H1 (cell line): Measurements from ENCODE around the gene COL12A1. TPM values are rescaled to one million over a fixed set of nuclear protein-coding genes. Genes with fewer than 3 reads are reported as not detected.

Experiments used
- CTCF ChIA-PET: fragments of 300-600 bp; sonication (Branson Sonifier 250); formaldehyde crosslinking; loops from one replicate; lab custom pipeline; 2021; ENCODE audit not compliant: partially characterized antibody; lab: Charles Lee
- POLR2A ChIA-PET: fragments of 300-600 bp; sonication (Branson Sonifier 250); formaldehyde crosslinking; loops from one replicate; lab custom pipeline; 2021; ENCODE audit warnings: inconsistent platforms; ENCODE audit not compliant: partially characterized antibody; lab: Charles Lee
- DNase-seq, 2 experiments: peaks; one replicate each; pipeline versions ENCODE4 v3.0.0 to v3.0.0-alpha.2; 2010 to 2022; ENCODE audit warnings: low spot score in 2 of 2, low read depth in 1 of 2, mixed read lengths in 1 of 2
- FAIRE-seq: peaks from 2 replicates; lab custom pipeline; 2011; peaks lifted over from hg19 to GRCh38; lab: Jason Lieb, UNC
- H2AFZ ChIP-seq: 2 replicates; pipeline ENCODE4 v1.8.1; 2012; ENCODE audit warnings: low read length, inconsistent platforms
- H2AK5ac ChIP-seq: 2 replicates; pipeline ENCODE4 v1.6.1; 2013; ENCODE audit warnings: low read depth, low read length
- H2BK120ac ChIP-seq: replicated peaks from 2 replicates; pipeline ENCODE3; 2013; ENCODE audit warnings: low read depth, low read length, inconsistent platforms
- H2BK12ac ChIP-seq: 2 replicates; pipeline ENCODE4 v1.6.1; 2013; ENCODE audit warnings: low read depth, low read length
- H2BK15ac ChIP-seq: 2 replicates; pipeline ENCODE4 v1.6.1; 2013; ENCODE audit warnings: low read length
- H2BK20ac ChIP-seq: 2 replicates; pipeline ENCODE4 v1.6.1; 2013; ENCODE audit warnings: low read length
- H2BK5ac ChIP-seq: 2 replicates; pipeline ENCODE4 v1.6.1; 2013; ENCODE audit warnings: low read depth, low read length
- H3K14ac ChIP-seq: 2 replicates; pipeline ENCODE4 v1.6.1; 2013; ENCODE audit warnings: inconsistent platforms; ENCODE audit not compliant: insufficient read length
- H3K18ac ChIP-seq: 2 replicates; pipeline ENCODE4 v1.6.1; 2013; ENCODE audit warnings: low read length; ENCODE audit errors: extremely low read depth
- H3K23ac ChIP-seq: 2 replicates; pipeline ENCODE4 v1.6.1; 2013; ENCODE audit warnings: inconsistent platforms; ENCODE audit not compliant: insufficient read length
- H3K23me2 ChIP-seq: 2 replicates; pipeline ENCODE4 v1.6.1; 2013; ENCODE audit warnings: low read depth, low read length
- H3K27ac ChIP-seq: 2 replicates; pipeline ENCODE4 v1.6.1; 2011; ENCODE audit warnings: low read depth, low read length, inconsistent platforms
- H3K27me3 ChIP-seq, 4 experiments: replicated peaks in 1 of 4; 1 replicate in 1 of 4; 2 replicates in 3 of 4; pipeline versions ENCODE4 v1.6.1 to v1.8.1; 2011 to 2013; ENCODE audit warnings: low read length in 3 of 4, mild to moderate bottlenecking in 3 of 4, inconsistent platforms in 2 of 4, mixed read lengths in 2 of 4, moderate library complexity in 1 of 4; ENCODE audit not compliant: control insufficient read depth in 3 of 4, insufficient read depth in 3 of 4; ENCODE audit errors: extremely low read depth in 1 of 4
- H3K36me3 ChIP-seq, 4 experiments: 2 replicates each; pipeline versions ENCODE4 v1.6.1 to v1.8.1; 2011 to 2013; ENCODE audit warnings: mild to moderate bottlenecking in 4 of 4, low read length in 3 of 4, moderate library complexity in 2 of 4, control low read depth in 1 of 4, inconsistent platforms in 1 of 4; ENCODE audit not compliant: insufficient read depth in 4 of 4, control insufficient read depth in 2 of 4
- H3K4ac ChIP-seq: replicated peaks from 2 replicates; pipeline ENCODE3; 2013; ENCODE audit warnings: low read length, low read depth, mixed read lengths, inconsistent platforms; ENCODE audit not compliant: insufficient read length
- H3K4me1 ChIP-seq, 4 experiments: replicated peaks in 1 of 4; 1 replicate in 1 of 4; 2 replicates in 3 of 4; pipeline versions ENCODE4 v1.6.1 to v1.8.1; 2011 to 2013; ENCODE audit warnings: low read length in 3 of 4, inconsistent platforms in 2 of 4, mixed read lengths in 1 of 4; ENCODE audit not compliant: insufficient read depth in 4 of 4, control insufficient read depth in 3 of 4
- H3K4me2 ChIP-seq, 2 experiments: 2 replicates each; pipeline versions ENCODE4 v1.6.1 to v1.8.1; 2011 to 2013; ENCODE audit warnings: low read depth in 2 of 2, low read length in 2 of 2, control low read depth in 1 of 2, inconsistent platforms in 1 of 2, mild to moderate bottlenecking in 1 of 2; ENCODE audit not compliant: insufficient read depth in 1 of 2
- H3K4me3 ChIP-seq, 4 experiments: fragments of 200-600, 300-600 bp in 1 of 4; sonication (generic), shearing (Covaris generic), sonication (Bioruptor Twin) in 1 of 4; 2 replicates each; pipeline versions ENCODE4 v1.5.1 to v1.8.1; 2011 to 2016; ENCODE audit warnings: low read length in 4 of 4, low read depth in 3 of 4, control low read depth in 2 of 4, inconsistent platforms in 2 of 4, mild to moderate bottlenecking in 2 of 4, mixed read lengths in 1 of 4, moderate library complexity in 1 of 4; ENCODE audit not compliant: insufficient read depth in 2 of 4; ENCODE audit errors: extremely low read depth in 1 of 4
- H3K56ac ChIP-seq: replicated peaks from 2 replicates; pipeline ENCODE3; 2013; ENCODE audit warnings: low read depth, mild to moderate bottlenecking, mixed read lengths, low read length, inconsistent platforms; ENCODE audit not compliant: insufficient read length
- H3K79me1 ChIP-seq: 2 replicates; pipeline ENCODE4 v1.6.1; 2013; ENCODE audit warnings: low read depth, low read length, control low read depth
- H3K79me2 ChIP-seq, 2 experiments: 2 replicates each; pipeline versions ENCODE4 v1.6.1 to v1.8.1; 2012 to 2013; ENCODE audit warnings: low read length in 2 of 2, mild to moderate bottlenecking in 2 of 2, inconsistent platforms in 1 of 2; ENCODE audit not compliant: insufficient read depth in 2 of 2, control insufficient read depth in 1 of 2
- H3K9ac ChIP-seq, 4 experiments: replicated peaks in 1 of 4; 1 replicate in 1 of 4; 2 replicates in 3 of 4; pipeline versions ENCODE4 v1.6.1 to v1.8.1; 2011 to 2013; ENCODE audit warnings: low read depth in 3 of 4, low read length in 3 of 4, control low read depth in 2 of 4, mild to moderate bottlenecking in 2 of 4, moderate library complexity in 2 of 4, inconsistent platforms in 1 of 4; ENCODE audit errors: extremely low read depth in 1 of 4
- H3K9me3 ChIP-seq, 2 experiments: 2 replicates each; pipeline versions ENCODE4 v1.6.1 to v1.8.1; 2012 to 2013; ENCODE audit warnings: mild to moderate bottlenecking in 2 of 2, moderate library complexity in 2 of 2, control low read depth in 1 of 2, inconsistent platforms in 1 of 2, low read depth in 1 of 2, low read length in 1 of 2, mixed read lengths in 1 of 2; ENCODE audit not compliant: insufficient read depth in 2 of 2
- H4K20me1 ChIP-seq, 2 experiments: replicated peaks in 1 of 2; 2 replicates each; pipeline versions ENCODE3 to v1.8.1; 2011 to 2013; ENCODE audit warnings: inconsistent platforms in 2 of 2, low read length in 2 of 2, mild to moderate bottlenecking in 1 of 2; ENCODE audit not compliant: insufficient read depth in 2 of 2, control insufficient read depth in 1 of 2
- H4K5ac ChIP-seq: 2 replicates; pipeline ENCODE4 v1.6.1; 2013; ENCODE audit warnings: low read length, low read depth, mixed read lengths, inconsistent platforms; ENCODE audit not compliant: insufficient read length
- H4K8ac ChIP-seq: 2 replicates; pipeline ENCODE4 v1.8.0; 2013; ENCODE audit warnings: mild to moderate bottlenecking, moderate library complexity, low read length, inconsistent platforms; ENCODE audit not compliant: insufficient read depth; ENCODE audit errors: extremely low read depth
- H4K91ac ChIP-seq: replicated peaks from 2 replicates; pipeline ENCODE3; 2013; ENCODE audit warnings: low read length, mixed read lengths, inconsistent platforms; ENCODE audit not compliant: insufficient read length
- WGBS, 2 experiments: shearing (Covaris generic) in 1 of 2; methylation state at CpG; one replicate each; pipeline versions ENCODE4 v1.1.6 to v1.1.7; 2013 to 2015; ENCODE audit warnings: low lambda C conversion rate in 2 of 2, mixed read lengths in 2 of 2, inconsistent platforms in 1 of 2, low coverage in 1 of 2, missing lambda C conversion rate in 1 of 2; ENCODE audit not compliant: insufficient replicate concordance in 2 of 2, insufficient coverage in 1 of 2, insufficient read length in 1 of 2; ENCODE audit errors: extremely low coverage in 1 of 2, missing lambda C conversion rate in 1 of 2; 5-methylcytosine and 5-hydroxymethylcytosine counted together
- polyA plus RNA-seq, 7 experiments: library from polyadenylated mRNA; depleted of rRNA in 3 of 7; stranded (reverse) in 5 of 7; unstranded in 2 of 7; fragments of >200 nt in 5 of 7; fragments of 200-250 nt in 2 of 7; gene quantifications; 1 replicate in 5 of 7; 2 replicates in 1 of 7; 4 replicates in 1 of 7; pipeline versions ENCODE4 v1.2.1 to v1.2.3, GENCODE V29; 2011 to 2013; ENCODE audit warnings: missing spikeins in 2 of 7, mixed read lengths in 2 of 7
- total RNA-seq: library from RNA; stranded (reverse); fragmentation: NEBNext Ultra II Directional; extraction: Animal tissue kit (Norgen Biotek cat#: 25700); gene quantifications from 2 replicates; pipeline ENCODE4 v1.2.1, GENCODE V29; 2021

Gene COL12A1
- total and polyA plus RNA-seq, 2 of the 8 experiments (the other 6 are each of a cell fraction or from before 2014, with no cell fraction given): 1.4 to 4.7 TPM

DNA sequence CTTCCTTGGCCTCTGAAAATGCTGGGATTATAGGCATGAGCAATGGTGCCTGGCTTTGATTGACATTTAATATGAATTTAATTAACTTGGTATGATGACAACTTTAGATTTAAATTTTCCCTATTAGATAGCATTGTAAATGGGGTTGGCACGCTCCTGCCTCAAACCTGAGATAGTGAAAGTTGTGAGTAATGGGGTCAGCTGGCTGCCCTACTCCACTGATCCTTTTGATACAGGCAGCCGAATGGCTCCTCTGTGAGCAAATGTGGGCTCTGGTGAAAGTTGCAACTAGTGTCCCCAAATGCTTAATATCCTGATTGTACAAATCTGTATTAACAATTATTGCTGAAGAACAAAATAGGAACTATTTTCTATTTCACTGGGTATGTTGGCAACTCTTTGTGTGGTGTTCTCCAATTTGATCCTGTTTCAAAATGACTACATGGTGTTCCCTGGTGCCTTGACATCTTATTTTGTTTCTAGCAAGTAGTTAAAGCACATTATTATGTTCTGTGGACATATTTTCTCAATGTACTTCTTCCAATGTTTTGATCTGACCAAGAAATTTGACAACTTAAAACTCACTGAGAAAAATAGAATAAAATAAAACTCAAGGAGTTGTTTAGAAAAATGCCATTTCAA, 97.4 kb downstream of the COL12A1 start:
- no peak for FAIRE-seq

More for the DNA sequence above, 97.4 kb downstream of the COL12A1 start:
- no peaks in the 10 kb centered on the region for H3K4me1 ChIP-seq
- no peaks in the 10 kb centered on the region for H4K20me1 ChIP-seq
- no peak overlapping the region for H3K56ac ChIP-seq
- H3K36me3 ChIP-seq: no peaks in the 10 kb centered on the region
- H3K18ac ChIP-seq: no peak overlapping the region
- no peak overlapping the region for H3K23ac ChIP-seq
- H3K79me2 ChIP-seq: no peaks in the 10 kb centered on the region
- no peak for DNase-seq
- no peak overlapping the region for H4K8ac ChIP-seq
- WGBS, 2 experiments: 95% methylated on average over 2 of the region's 2 CpGs; no CpG with 5 or more reads in 1 of the 2 experiments
- H2BK120ac ChIP-seq: no peak overlapping the region
- H3K4me3 ChIP-seq: no peak overlapping the region
- no peak overlapping the region for H4K91ac ChIP-seq
- no peak overlapping the region for H3K4ac ChIP-seq
- H2BK15ac ChIP-seq: no peak overlapping the region
- H3K9me3 ChIP-seq: no peaks in the 10 kb centered on the region
- H2BK20ac ChIP-seq: no peak overlapping the region
- H2AFZ ChIP-seq: no peak overlapping the region
- H3K14ac ChIP-seq: no peak overlapping the region
- no peak overlapping the region for H3K9ac ChIP-seq
- H3K27ac ChIP-seq: no peak overlapping the region
- CTCF ChIA-PET: no interaction called here
- H3K79me1 ChIP-seq: no peaks in the 10 kb centered on the region
- H2BK5ac ChIP-seq: no peak overlapping the region
- no peak overlapping the region for H3K4me2 ChIP-seq
- no peak overlapping the region for H2AK5ac ChIP-seq
- POLR2A ChIA-PET: no interaction called here
- H3K23me2 ChIP-seq: no peaks in the 10 kb centered on the region
- H2BK12ac ChIP-seq: no peak overlapping the region
- no peaks in the 10 kb centered on the region for H3K27me3 ChIP-seq
- no peak overlapping the region for H4K5ac ChIP-seq
